GM21360 (cell line): Measurements from ENCODE around the gene SPP1.
"Not testable (repeated sequence)": the region's sequence is repeated elsewhere in the genome, so short reads cannot be mapped to it uniquely, and the experiment has no call there.

Source experiments
- ATAC-seq: cut with Tn5 transposase; IDR thresholded peaks from one replicate; pipeline ENCODE4 v1.9.1; 2021; ENCODE audit warnings: mild to moderate bottlenecking, moderate library complexity; ENCODE audit not compliant: unreplicated experiment

SPP1 gene

DNA sequence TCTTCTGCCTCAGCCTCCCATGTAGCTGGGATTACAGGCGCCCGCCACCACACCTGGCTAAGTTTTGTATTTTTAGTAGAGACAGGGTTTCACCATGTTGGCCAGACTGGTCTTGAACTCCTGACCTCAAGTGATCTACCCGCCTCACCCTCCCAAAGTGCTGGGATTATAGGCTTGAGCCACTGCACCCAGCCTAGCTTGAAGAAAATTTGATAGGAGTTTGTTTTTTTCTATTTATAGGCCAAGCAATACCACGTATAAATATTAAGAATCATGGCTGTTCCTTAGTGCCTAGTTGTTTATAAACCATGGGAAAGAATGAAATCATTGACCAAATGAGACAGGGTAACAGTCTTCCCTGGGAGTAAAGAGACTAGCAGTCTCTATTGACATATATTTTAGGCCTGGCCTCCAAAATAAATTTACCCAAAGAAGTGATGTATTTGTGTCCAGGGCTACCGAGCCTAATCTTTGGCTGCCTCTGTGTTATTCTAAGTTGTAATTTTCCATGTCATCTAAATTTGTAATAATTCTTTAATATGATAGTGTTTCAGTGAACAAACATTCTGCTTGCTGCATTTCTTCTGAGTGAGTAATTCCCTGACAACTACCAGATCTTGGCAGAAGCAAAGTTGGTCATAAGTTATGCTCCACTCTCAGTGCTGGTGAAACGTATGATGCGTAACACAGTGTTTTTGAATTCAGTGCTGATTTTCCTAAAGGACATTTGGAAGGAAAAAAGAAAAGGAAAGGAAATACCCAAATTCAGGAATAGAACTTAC, 42.2 kb downstream of the SPP1 start:
- no peak for ATAC-seq

DNA sequence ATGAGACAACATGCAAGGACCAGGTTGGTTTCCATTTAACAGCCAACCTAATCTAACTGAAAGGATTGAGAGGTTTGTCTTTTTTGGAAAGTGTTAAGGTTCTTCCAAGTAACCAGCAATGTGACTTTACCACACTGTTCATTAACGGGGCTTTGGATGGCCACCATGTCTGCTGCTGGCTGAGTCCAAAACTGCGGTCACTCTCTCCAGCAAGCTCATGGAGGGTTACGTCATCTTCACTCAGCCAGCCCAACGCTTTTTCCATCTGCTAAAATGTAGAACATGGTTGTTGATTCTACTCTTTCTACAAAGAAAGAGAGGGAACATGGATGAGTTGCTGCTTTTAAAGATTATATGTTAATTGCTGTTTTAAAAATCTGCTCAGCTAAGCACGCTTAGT, 43.0 kb downstream of the SPP1 start:
- ATAC-seq: no peak

- ATAC-seq: no peak
Observed at GRCh38 chr4:88021824-88022223, 46.3 kb downstream of the SPP1 start.

DNA sequence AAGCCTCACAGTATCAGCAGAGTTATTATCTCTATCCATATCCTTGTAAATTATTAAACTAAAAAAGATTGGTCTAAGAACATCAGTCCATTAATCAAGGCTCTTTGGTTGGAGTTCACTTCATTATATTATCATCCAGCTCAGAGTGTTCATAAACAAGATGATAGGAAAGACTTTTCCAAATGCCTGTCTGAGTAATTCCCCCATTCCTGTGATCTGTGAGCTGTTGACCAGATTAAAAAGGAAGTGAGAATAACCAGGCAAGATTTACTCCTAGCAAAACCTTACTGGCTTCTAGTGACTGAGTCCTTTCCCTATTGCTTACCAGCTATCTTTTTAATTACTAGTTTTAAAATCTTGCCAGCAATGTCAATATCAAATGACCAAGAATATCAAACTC, 46.8 kb downstream of the SPP1 start:
- no peak for ATAC-seq

DNA sequence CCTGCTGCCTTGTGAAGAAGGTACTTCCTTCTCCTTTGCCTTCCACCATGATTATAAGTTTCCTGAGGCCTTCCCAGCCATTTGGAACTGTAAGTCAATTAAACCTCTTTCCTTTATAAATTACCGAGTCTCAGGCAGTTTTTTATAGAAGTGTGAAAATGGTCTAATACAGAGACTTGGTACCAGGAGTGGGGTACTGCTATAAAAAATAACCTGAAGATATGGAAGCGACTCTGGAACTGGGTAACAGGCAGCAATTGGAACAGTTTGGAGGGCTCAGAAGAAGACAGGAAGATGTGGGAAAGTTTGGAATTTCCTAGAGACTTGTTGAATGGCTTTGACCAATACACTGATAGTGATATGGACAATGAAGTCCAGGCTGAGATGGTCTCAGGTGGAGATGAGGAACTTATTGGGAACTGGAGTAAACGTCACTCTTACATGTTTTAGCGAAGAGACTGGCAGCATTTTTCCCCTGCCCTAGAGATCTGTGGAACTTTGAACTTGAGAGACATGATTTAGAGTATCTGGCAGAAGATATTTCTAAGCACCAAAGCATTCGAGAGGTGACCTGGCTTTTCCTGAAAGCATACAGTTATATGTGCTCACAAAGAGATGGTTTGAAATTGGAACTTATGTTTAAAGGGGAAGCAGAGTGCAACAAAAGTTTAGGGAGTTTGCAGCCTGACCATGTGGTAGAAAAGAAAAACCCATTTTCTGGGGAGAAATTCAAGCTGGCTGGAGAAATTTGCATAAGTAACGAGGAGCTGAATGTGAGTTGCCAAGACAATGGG, 50.6 kb downstream of the SPP1 start:
- not testable (repeated sequence) for ATAC-seq

- no peak for ATAC-seq
Observed at GRCh38 chr4:88027611-88028608, 52.4 kb downstream of the SPP1 start.

DNA sequence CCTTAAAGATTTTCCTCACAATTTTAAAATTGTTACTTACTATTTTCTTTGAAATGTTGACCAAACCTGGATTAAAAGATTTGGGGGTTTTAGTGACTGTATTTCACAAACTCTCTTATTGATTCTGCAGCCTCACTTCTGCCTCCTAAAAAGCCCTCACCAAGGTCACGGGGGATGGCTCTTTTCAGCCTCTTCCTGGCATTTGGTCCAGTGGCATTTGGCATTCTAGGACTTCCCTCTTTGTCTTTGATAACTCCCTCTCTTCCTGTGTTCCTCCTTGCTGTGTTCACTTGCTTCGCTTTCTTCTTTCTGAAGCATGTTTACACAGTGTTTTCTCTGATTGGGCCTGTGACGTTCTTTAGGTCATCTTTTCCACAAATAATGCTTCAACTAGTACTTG, 53.4 kb downstream of the SPP1 start:
- ATAC-seq: no peak

DNA sequence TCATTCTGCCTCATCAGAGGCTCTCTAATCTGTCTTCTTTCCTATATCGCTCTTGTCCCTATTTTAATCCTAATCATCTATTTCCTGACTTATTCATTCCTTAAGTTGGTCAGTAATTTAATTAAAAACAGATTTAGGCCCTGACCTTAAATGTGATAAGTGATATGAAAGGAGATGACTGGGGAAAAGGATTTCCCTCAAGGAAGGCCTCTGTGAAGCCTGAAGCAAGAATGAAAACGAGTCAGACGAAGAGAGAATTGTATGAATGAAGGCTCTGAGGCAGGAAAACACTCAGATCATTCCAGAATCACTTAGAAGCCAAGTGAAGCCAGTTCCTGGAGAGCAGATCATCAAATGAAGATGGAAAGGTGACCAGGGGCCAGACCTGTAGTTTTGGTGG, 54.0 kb downstream of the SPP1 start:
- ATAC-seq: no peak

- ATAC-seq: no peak
Observed at GRCh38 chr4:88030565-88031310, 55.2 kb downstream of the SPP1 start.
